IMR-90 (cell line): ENCODE results near the gene HDAC7. TPM values are rescaled to one million over a fixed set of nuclear protein-coding genes. Genes with fewer than 3 reads are reported as not detected.

Source experiments
- ATAC-seq: fragments of 200-7000 bp; cut with Tn5 transposase; 2 replicates; pipeline ENCODE4 v1.9.1; 2020; ENCODE audit warnings: low read depth, mild to moderate bottlenecking, moderate library complexity
- BruUV-seq: library from RNA; stranded (reverse); fragments of 400-500 nt; replicated peaks from 2 replicates; lab custom pipeline; 2021; lab: Mats Ljungman, UMichigan
- CTCF ChIA-PET: fragments of 300-600 bp; formaldehyde crosslinking; extraction: SDS; loops from one replicate; lab custom pipeline; 2021; ENCODE audit warnings: antibody characterized with exemption; lab: Yijun Ruan, JAX
- POLR2A ChIA-PET: fragments of 300-600 bp; sonication (Branson Sonifier 250); formaldehyde crosslinking; loops from one replicate; lab custom pipeline; 2022; ENCODE audit warnings: antibody characterized with exemption; ENCODE audit not compliant: unreplicated experiment; lab: Charles Lee
- DNase-seq: peaks from one replicate; pipeline ENCODE4 v3.0.0; 2013
- H2AFZ ChIP-seq: replicated peaks from 2 replicates; pipeline ENCODE3; 2013; ENCODE audit warnings: low read length, mild to moderate bottlenecking; ENCODE audit not compliant: poor library complexity
- H2AK5ac ChIP-seq: 2 replicates; pipeline ENCODE4 v1.6.1; 2013; ENCODE audit warnings: low read depth, low read length, inconsistent platforms
- H2AK9ac ChIP-seq: replicated peaks from 2 replicates; pipeline ENCODE3; 2013; ENCODE audit warnings: mild to moderate bottlenecking, low read depth, low read length, moderate library complexity; ENCODE audit not compliant: poor library complexity
- H2BK120ac ChIP-seq: 2 replicates; pipeline ENCODE4 v1.6.1; 2013; ENCODE audit warnings: low read depth, low read length, inconsistent platforms
- H2BK15ac ChIP-seq: 3 replicates; pipeline ENCODE4 v1.6.1; 2013; ENCODE audit warnings: low read depth, low read length, inconsistent platforms
- H2BK20ac ChIP-seq: 2 replicates; pipeline ENCODE4 v1.6.1; 2013; ENCODE audit warnings: low read depth, mild to moderate bottlenecking, inconsistent platforms, low read length, moderate library complexity
- H2BK5ac ChIP-seq: 2 replicates; pipeline ENCODE4 v1.6.1; 2013; ENCODE audit warnings: mild to moderate bottlenecking, low read depth, low read length, inconsistent platforms; ENCODE audit not compliant: poor library complexity, severe bottlenecking
- H3K14ac ChIP-seq: replicated peaks from 2 replicates; pipeline ENCODE4 v1.6.1; 2013; ENCODE audit warnings: low read depth, low read length, inconsistent platforms
- H3K18ac ChIP-seq: 2 replicates; pipeline ENCODE4 v1.6.1; 2013; ENCODE audit warnings: low read depth, low read length, control low read depth
- H3K23ac ChIP-seq: 2 replicates; pipeline ENCODE4 v1.6.1; 2013; ENCODE audit warnings: low read depth, low read length, inconsistent platforms
- H3K27ac ChIP-seq: 2 replicates; pipeline ENCODE4 v1.5.1; 2013; ENCODE audit warnings: mild to moderate bottlenecking, control low read depth, low read length; ENCODE audit not compliant: insufficient read depth
- H3K27me3 ChIP-seq: 2 replicates; pipeline ENCODE4 v1.6.1; 2013; ENCODE audit warnings: low read length; ENCODE audit not compliant: control insufficient read depth, insufficient read depth
- H3K36me3 ChIP-seq: 2 replicates; pipeline ENCODE4 v1.6.1; 2013; ENCODE audit warnings: low read length, mixed read lengths; ENCODE audit not compliant: control insufficient read depth, insufficient read depth
- H3K4ac ChIP-seq: 2 replicates; pipeline ENCODE4 v1.6.1; 2013; ENCODE audit warnings: low read depth, low read length, inconsistent platforms
- H3K4me1 ChIP-seq: 2 replicates; pipeline ENCODE4 v1.6.1; 2013; ENCODE audit warnings: low read length, mixed read lengths; ENCODE audit not compliant: control insufficient read depth, insufficient read depth
- H3K4me2 ChIP-seq: 2 replicates; pipeline ENCODE4 v1.6.1; 2013; ENCODE audit warnings: low read depth, mild to moderate bottlenecking, control low read depth, low read length, moderate library complexity
- H3K4me3 ChIP-seq: 2 replicates; pipeline ENCODE4 v1.5.1; 2013; ENCODE audit warnings: low read depth, mild to moderate bottlenecking, control low read depth, low read length, moderate library complexity; ENCODE audit not compliant: insufficient read depth
- H3K56ac ChIP-seq: 2 replicates; pipeline ENCODE4 v1.6.1; 2013; ENCODE audit warnings: low read length, inconsistent platforms; ENCODE audit not compliant: insufficient read depth; ENCODE audit errors: extremely low read depth
- H3K79me1 ChIP-seq, 2 experiments: 2 replicates each; pipeline ENCODE4 v1.6.1; 2013; ENCODE audit warnings: low read length in 2 of 2, inconsistent platforms in 1 of 2, low read depth in 1 of 2
- H3K9ac ChIP-seq: 2 replicates; pipeline ENCODE4 v1.6.1; 2013; ENCODE audit warnings: low read depth, low read length, control low read depth
- H3K9me1 ChIP-seq: 2 replicates; pipeline ENCODE4 v1.6.1; 2013; ENCODE audit warnings: low read length, inconsistent platforms; ENCODE audit not compliant: insufficient read depth
- H3K9me3 ChIP-seq: 2 replicates; pipeline ENCODE4 v1.6.1; 2013; ENCODE audit warnings: low read length; ENCODE audit not compliant: control insufficient read depth, insufficient read depth
- H4K20me1 ChIP-seq: 2 replicates; pipeline ENCODE4 v1.6.1; 2013; ENCODE audit warnings: low read length, inconsistent platforms; ENCODE audit not compliant: insufficient read depth
- H4K5ac ChIP-seq: 2 replicates; pipeline ENCODE4 v1.6.1; 2013; ENCODE audit warnings: mild to moderate bottlenecking, low read depth, low read length, control low read depth
- H4K8ac ChIP-seq, 2 experiments: 2 replicates each; pipeline ENCODE4 v1.6.1; 2013; ENCODE audit warnings: low read depth in 2 of 2, low read length in 2 of 2, control low read depth in 1 of 2, inconsistent platforms in 1 of 2
- H4K91ac ChIP-seq: 2 replicates; pipeline ENCODE4 v1.6.1; 2013; ENCODE audit warnings: low read depth, low read length, inconsistent platforms; ENCODE audit not compliant: insufficient read depth
- BHLHE40 ChIP-seq: fragments of 150-350 bp; IDR thresholded peaks from 2 replicates; pipeline ENCODE4 v1.6.1; 2016; ENCODE audit warnings: mild to moderate bottlenecking, low read depth, low read length
- CEBPB ChIP-seq: IDR thresholded peaks from 2 replicates; pipeline ENCODE4 v1.6.1; 2012; ENCODE audit warnings: low read depth, low read length, improper control_type of control experiment
- CHD1 ChIP-seq: IDR thresholded peaks from 2 replicates; pipeline ENCODE4 v1.6.1; 2012; ENCODE audit warnings: low read depth, low read length, improper control_type of control experiment
- CTCF ChIP-seq: conservative IDR thresholded peaks from 2 replicates; pipeline ENCODE4 v1.5.1; 2012; ENCODE audit warnings: mild to moderate bottlenecking, low read depth, low read length, improper control_type of control experiment
- ELK1 ChIP-seq: fragments of 150-350 bp; IDR thresholded peaks from 2 replicates; pipeline ENCODE4 v1.6.1; 2016; ENCODE audit warnings: low read depth, mild to moderate bottlenecking, low read length, moderate library complexity, borderline replicate concordance
- NFE2L2 ChIP-seq: fragments of 150-350 bp; IDR thresholded peaks from 2 replicates; pipeline ENCODE4 v1.6.1; 2016; ENCODE audit warnings: low read depth, mild to moderate bottlenecking, low read length
- POLR2A ChIP-seq: IDR thresholded peaks from 2 replicates; pipeline ENCODE4 v1.6.1; 2012; ENCODE audit warnings: mild to moderate bottlenecking, low read depth, low read length
- RAD21 ChIP-seq: IDR thresholded peaks from 2 replicates; pipeline ENCODE4 v1.6.1; 2012; ENCODE audit warnings: low read length, improper control_type of control experiment
- USF2 ChIP-seq: fragments of 150-350 bp; IDR thresholded peaks from 2 replicates; pipeline ENCODE4 v1.6.1; 2017; ENCODE audit warnings: mild to moderate bottlenecking, antibody characterized with exemption, low read length, low read depth
- WGBS, 2 experiments: methylation state at CpG; one replicate each; pipeline versions ENCODE4 v1.1.5 to v1.1.7; 2013; ENCODE audit warnings: missing lambda C conversion rate in 2 of 2; ENCODE audit not compliant: insufficient read length in 1 of 2; ENCODE audit errors: extremely low coverage in 2 of 2; 5-methylcytosine and 5-hydroxymethylcytosine counted together
- dilution Hi-C: fragments of 300-500 bp; cut with HindIII; formaldehyde crosslinking; loops from one replicate; pipeline ENCODE4 v1.14.3; 2018; ENCODE audit warnings: low sequenced_read_pairs; ENCODE audit not compliant: unreplicated experiment
- in situ Hi-C: fragments of 300-500 bp; cut with MboI; formaldehyde crosslinking; loops from 3 replicates; pipeline ENCODE4 v1.14.3; 2019; ENCODE audit warnings: low sequenced_read_pairs, inconsistent platforms, mixed read lengths
- intact Hi-C: fragments of 100-400 bp; cut with micrococcal nuclease; formaldehyde crosslinking; loops from 2 replicates; pipeline ENCODE4 v1.10.0; 2022
- polyA plus RNA-seq, 3 experiments: library from polyadenylated mRNA; depleted of rRNA; stranded (reverse); fragments of >200 nt; gene quantifications; 2 replicates each; pipeline ENCODE4 v1.2.3, GENCODE V29; 2012; ENCODE audit warnings: low replicate concordance in 1 of 3
- total RNA-seq: library from RNA; depleted of rRNA; stranded (reverse); fragments of >200 nt; gene quantifications from 2 replicates; pipeline ENCODE4 v1.2.3, GENCODE V29; 2012

HDAC7 gene
- total and polyA plus RNA-seq, 2 of the 4 experiments (the other 2 are of a cell fraction) = 10.4 to 64.7 TPM

DNA sequence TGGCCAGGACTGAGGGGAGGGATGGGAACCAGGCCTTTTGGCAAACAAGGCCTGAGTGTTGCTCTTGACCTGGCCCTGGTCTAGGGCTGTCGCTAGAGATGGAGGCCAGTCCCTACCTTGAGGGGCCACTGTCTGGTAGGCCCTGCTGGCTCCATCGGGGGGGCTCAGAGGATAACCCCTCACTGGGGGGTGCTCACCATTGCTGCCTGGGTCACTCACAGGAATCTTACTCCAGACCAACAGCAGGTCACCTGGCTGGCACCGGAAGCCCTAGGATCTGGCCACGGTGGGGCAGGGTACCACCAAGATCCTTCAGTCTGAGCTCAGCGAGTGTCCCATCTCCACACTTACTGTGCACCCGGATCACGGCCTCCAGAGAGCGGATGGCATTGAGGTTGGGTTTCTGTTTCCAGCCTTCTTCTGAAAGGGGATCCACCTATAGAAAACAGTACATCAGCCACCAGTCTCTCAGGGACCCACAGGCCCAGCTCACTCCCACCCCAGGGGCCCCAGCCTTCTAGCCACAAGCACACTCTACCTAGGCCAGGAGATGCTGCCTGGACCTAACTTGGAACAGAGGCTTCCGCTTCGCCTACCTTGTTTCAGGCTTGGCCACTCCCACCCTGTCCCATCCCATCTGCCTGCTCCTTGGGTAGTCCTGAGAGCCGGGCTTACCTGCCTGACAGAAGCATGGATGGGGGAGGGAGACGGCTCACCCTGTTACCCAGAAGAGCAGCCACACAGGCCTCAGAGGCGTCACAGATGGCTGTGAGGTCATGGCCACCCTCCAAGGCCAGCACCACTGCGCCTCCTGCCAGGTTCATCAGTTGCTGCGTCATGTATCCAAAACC is 34.4 kb downstream of the HDAC7 start (continued):
- TF ChIP-seq NFE2L2 (no peak), BHLHE40 (no peak)

DNA sequence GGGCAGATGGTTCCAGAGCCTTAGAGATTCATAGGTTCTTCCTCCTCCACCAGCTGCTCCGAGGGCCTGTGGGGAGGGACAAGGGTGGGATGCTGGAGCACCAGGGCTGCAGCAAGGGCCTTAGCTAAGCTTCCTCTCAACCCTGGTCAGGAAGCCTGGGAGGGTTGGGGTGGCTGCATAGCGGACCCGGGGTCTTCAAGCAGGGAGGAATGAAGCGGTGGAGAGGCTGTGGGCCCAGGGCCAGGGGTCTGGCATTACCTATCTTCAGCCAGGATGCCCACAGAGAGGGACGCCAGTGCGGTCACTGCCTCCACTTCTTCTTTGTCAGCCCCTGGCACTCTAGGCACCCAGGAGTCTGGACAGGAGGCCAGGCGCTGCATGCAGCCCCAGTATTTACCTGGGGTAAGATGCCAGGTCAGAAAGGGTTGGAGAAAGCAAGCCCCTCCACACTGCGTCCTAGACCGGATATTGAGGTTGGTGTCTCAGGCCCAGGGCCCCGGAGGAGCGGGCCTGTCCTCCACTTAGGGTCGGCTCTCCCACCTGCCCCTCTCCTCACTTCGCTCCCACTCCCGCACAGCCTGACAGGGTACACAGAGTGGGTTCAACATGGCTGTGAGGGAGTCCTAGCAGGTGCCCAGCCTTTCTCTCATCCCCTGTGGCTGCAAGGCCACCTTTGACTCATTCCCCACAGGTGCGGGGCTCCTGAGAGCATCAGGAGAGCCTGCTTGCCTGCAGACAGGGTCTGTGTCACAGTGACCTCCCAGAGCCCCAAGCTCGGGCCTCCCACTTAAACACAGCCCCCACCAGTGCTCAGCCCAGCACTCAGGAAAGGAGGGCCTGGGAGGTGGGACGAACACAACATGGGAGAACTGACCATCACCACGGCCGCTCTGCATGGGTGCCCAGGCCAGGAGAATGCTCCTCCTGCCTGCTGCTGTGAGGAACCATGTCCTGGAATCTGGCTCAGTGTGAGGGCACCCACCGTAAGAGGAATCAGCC is 35.6 kb downstream of the HDAC7 start:
- in situ Hi-C loops = no loop called here
- dilution Hi-C loops = loop anchor here (10.0 kb wide), 1 partner anchor 61 kb away; no protein-coding TSS in a partner anchor
- TF ChIP-seq ELK1 (no peak), CTCF (no peak), USF2 (no peak), CEBPB (no peak), CHD1 (no peak), NFE2L2 (no peak), POLR2A (no peak), RAD21 (no peak)

More for the DNA sequence above, 35.6 kb downstream of the HDAC7 start:
- Histone ChIP-seq H3K14ac (no peak overlapping the region), H3K27ac (no peak overlapping the region), H4K20me1 (peaks cover 20% of the 10 kb centered on the region; the same call in 1 of the 2 replicates), H4K5ac (no peak overlapping the region), H3K27me3 (no peaks in the 10 kb centered on the region), H2BK120ac (no peak overlapping the region), H3K4ac (no peak overlapping the region), H3K9me3 (no peaks in the 10 kb centered on the region), H3K23ac (no peak overlapping the region), H2BK15ac (no peak overlapping the region), H3K56ac (no peak overlapping the region), H3K4me3 (no peak overlapping the region), H4K91ac (no peak overlapping the region), H3K36me3 (peaks cover 67% of the 10 kb centered on the region), H3K79me1 (peaks cover 0 to 20% of the 10 kb centered on the region in 2 experiments; a peak in 3 of 4 replicates), H3K18ac (no peak overlapping the region), H3K9me1 (no peaks in the 10 kb centered on the region), H3K9ac (no peak overlapping the region), H2AK9ac (peak overlapping the region; percentile 57), H2AFZ (no peak overlapping the region), H2BK5ac (no peak overlapping the region), H3K4me2 (no peak overlapping the region), H2AK5ac (no peak overlapping the region), H3K4me1 (no peaks in the 10 kb centered on the region), H4K8ac (no peak overlapping the region), H2BK20ac (no peak overlapping the region)
- BruUV-seq = no TSS peak
- POLR2A ChIA-PET = no interaction called here
- ATAC-seq (no peak), DNase-seq (no peak)
- intact Hi-C loops = no loop called here
- 97% methylated on average over 7 of the region's 20 CpGs; no CpG with 5 or more reads in 1 of the 2 experiments for WGBS, 2 experiments
- CTCF ChIA-PET = no interaction called here
